GM21786 (cell line): Measurements from ENCODE around the gene SHC2.
"Not testable (repeated sequence)": the region's sequence is repeated elsewhere in the genome, so short reads cannot be mapped to it uniquely, and the experiment has no call there.

ENCODE experiments used
- ATAC-seq: cut with Tn5 transposase; IDR thresholded peaks from one replicate; pipeline ENCODE4 v1.9.1; 2021; ENCODE audit not compliant: unreplicated experiment

The SHC2 gene

GRCh38 chr19:408902-409515 lies 51.8 kb downstream of the SHC2 start, which contains the start of gene C2CD4C:
Gene C2CD4C, minus strand, starts transcription at chr19:409147. Its CDS starts 786 bp downstream, at chr19:408361.
- no peak for ATAC-seq

- ATAC-seq: no peak
Observed at GRCh38 chr19:408441-408901, 52.4 kb downstream of the SHC2 start.

- ATAC-seq: no peak
Observed at GRCh38 chr19:407511-408440, 53.1 kb downstream of the SHC2 start.

- no peak for ATAC-seq
Observed at GRCh38 chr19:406971-407510, 53.8 kb downstream of the SHC2 start.

- no peak for ATAC-seq
Observed at GRCh38 chr19:406135-406781, 54.6 kb downstream of the SHC2 start.

GRCh38 chr19:405121-405965 lies 55.5 kb downstream of the SHC2 start:
- no peak for ATAC-seq

GRCh38 chr19:403221-404027 lies 57.4 kb downstream of the SHC2 start:
- no peak for ATAC-seq

GRCh38 chr19:402786-403185 lies 58.0 kb downstream of the SHC2 start:
- ATAC-seq: no peak

- no peak for ATAC-seq
Observed at GRCh38 chr19:401866-402511, 58.8 kb downstream of the SHC2 start.

GRCh38 chr19:400976-401865 lies 59.6 kb downstream of the SHC2 start:
- no peak for ATAC-seq

GRCh38 chr19:399370-399769 lies 61.5 kb downstream of the SHC2 start:
- ATAC-seq: no peak

GRCh38 chr19:398719-399118 lies 62.1 kb downstream of the SHC2 start:
- ATAC-seq: no peak

- no peak for ATAC-seq
Observed at GRCh38 chr19:397941-398706, 62.7 kb downstream of the SHC2 start.

GRCh38 chr19:397321-397720 lies 63.5 kb downstream of the SHC2 start:
- no peak for ATAC-seq

- ATAC-seq: no peak
Observed at GRCh38 chr19:395467-395866, 65.4 kb downstream of the SHC2 start.

GRCh38 chr19:394857-395256 lies 66.0 kb downstream of the SHC2 start:
- ATAC-seq: not testable (repeated sequence)

GRCh38 chr19:393560-393959 lies 67.3 kb downstream of the SHC2 start:
- ATAC-seq: not testable (repeated sequence)
